ENCODE measurements around the gene RBM44. TPM values are rescaled to one million over a fixed set of nuclear protein-coding genes. Genes with fewer than 3 reads are reported as not detected.

Gene RBM44
- total RNA-seq, 1 experiment from 2014 or later, result 0.51 TPM

- no TSS peak for BruUV-seq (replicated peaks)
- ChIA-PET POLR2A (ENCODE audit: unreplicated experiment) (no interaction called here), CTCF (no interaction called here)
- Histone ChIP-seq H3F3A (ENCODE audit: low read length, unreplicated experiment) (no peaks in the 10 kb centered on the region), H4K20me1 (ENCODE audit: low read length) (no peaks in the 10 kb centered on the region), H3K4me3 (ENCODE audit: low read length) (no peak overlapping the region), H3K9ac (ENCODE audit: low read length) (no peak overlapping the region), H3K9me2 (replicated peaks; ENCODE audit: low read length) (no peaks in the 10 kb centered on the region), H3K27ac (ENCODE audit: low read length) (no peak overlapping the region), H3K4me2 (ENCODE audit: low read length) (no peak overlapping the region), H3K4me1 (ENCODE audit: insufficient read depth, low read length) (peaks cover 51% of the 10 kb centered on the region), H2AFZ (ENCODE audit: low read length) (no peak overlapping the region), H3K27me3 (ENCODE audit: low read length) (no peaks in the 10 kb centered on the region), H3K9me3 (ENCODE audit: low read length) (no peaks in the 10 kb centered on the region), H3K36me3 (ENCODE audit: low read depth, low read length) (no peaks in the 10 kb centered on the region), H3K79me2 (ENCODE audit: low read length) (peaks cover 89% of the 10 kb centered on the region)
- intact Hi-C loops (cut with micrococcal nuclease), result no loop called here
- no peak for DNase-seq
- ATAC-seq, result no peak
- TF ChIP-seq CTCF (conservative IDR thresholded peaks at IDR 0.05; ENCODE audit: low read depth, low read length) (no peak), EZH2phosphoT487 (IDR thresholded peaks at IDR 0.05; ENCODE audit: borderline replicate concordance, low read length) (no peak), EZH2 (IDR thresholded peaks at IDR 0.05; ENCODE audit: low read length, unreplicated experiment) (no peak)
Measured at GRCh38 chr2:237868631-237869342, 70.2 kb downstream of the RBM44 start.

GRCh38 chr2:237869343-237870102, 70.9 kb downstream of the RBM44 start:
- CTCF ChIA-PET, result no interaction called here
- Histone ChIP-seq H3K79me2 (ENCODE audit: low read length) (peaks cover 86% of the 10 kb centered on the region), H3K9ac (ENCODE audit: low read length) (no peak overlapping the region), H3F3A (ENCODE audit: low read length, unreplicated experiment) (no peaks in the 10 kb centered on the region), H4K20me1 (ENCODE audit: low read length) (no peaks in the 10 kb centered on the region), H3K4me1 (ENCODE audit: insufficient read depth, low read length) (peaks cover 51% of the 10 kb centered on the region), H3K9me3 (ENCODE audit: low read length) (no peaks in the 10 kb centered on the region), H3K4me3 (ENCODE audit: low read length) (no peak overlapping the region), H2AFZ (ENCODE audit: low read length) (no peak overlapping the region), H3K4me2 (ENCODE audit: low read length) (no peak overlapping the region), H3K9me2 (replicated peaks; ENCODE audit: low read length) (no peaks in the 10 kb centered on the region), H3K27me3 (ENCODE audit: low read length) (no peaks in the 10 kb centered on the region), H3K36me3 (ENCODE audit: low read depth, low read length) (no peaks in the 10 kb centered on the region), H3K27ac (ENCODE audit: low read length) (no peak overlapping the region)
- TF ChIP-seq CTCF (conservative IDR thresholded peaks at IDR 0.05; ENCODE audit: low read depth, low read length), result no peak
- no peak for TF ChIP-seq EZH2 (IDR thresholded peaks at IDR 0.05; ENCODE audit: low read length, unreplicated experiment)
- TF ChIP-seq EZH2phosphoT487 (IDR thresholded peaks at IDR 0.05; ENCODE audit: borderline replicate concordance, low read length), result no peak
- POLR2A ChIA-PET (ENCODE audit: unreplicated experiment), result no interaction called here
- DNase-seq (no peak), ATAC-seq (no peak)
- intact Hi-C loops (cut with micrococcal nuclease), result no loop called here
- BruUV-seq (replicated peaks), result no TSS peak

- H3K36me3 ChIP-seq (ENCODE audit: low read depth, low read length), result no peaks in the 10 kb centered on the region
- CTCF ChIA-PET, result no interaction called here
- H3K79me2 ChIP-seq (ENCODE audit: low read length), result peaks cover 85% of the 10 kb centered on the region
- H3K9ac ChIP-seq (ENCODE audit: low read length), result no peak overlapping the region
- intact Hi-C loops (cut with micrococcal nuclease), result no loop called here
- DNase-seq (no peak), ATAC-seq (no peak)
- H3K27ac ChIP-seq (ENCODE audit: low read length), result no peak overlapping the region
- no peak overlapping the region for H3K4me3 ChIP-seq (ENCODE audit: low read length)
- H3K4me2 ChIP-seq (ENCODE audit: low read length), result no peak overlapping the region
- H3K9me3 ChIP-seq (ENCODE audit: low read length), result no peaks in the 10 kb centered on the region
- no peaks in the 10 kb centered on the region for H3F3A ChIP-seq (ENCODE audit: low read length, unreplicated experiment)
- no peaks in the 10 kb centered on the region for H4K20me1 ChIP-seq (ENCODE audit: low read length)
- no TSS peak for BruUV-seq (replicated peaks)
- no peak overlapping the region for H2AFZ ChIP-seq (ENCODE audit: low read length)
- TF ChIP-seq EZH2 (IDR thresholded peaks at IDR 0.05; ENCODE audit: low read length, unreplicated experiment) (no peak), EZH2phosphoT487 (IDR thresholded peaks at IDR 0.05; ENCODE audit: borderline replicate concordance, low read length) (no peak), CTCF (conservative IDR thresholded peaks at IDR 0.05; ENCODE audit: low read depth, low read length) (no peak)
- POLR2A ChIA-PET (ENCODE audit: unreplicated experiment), result no interaction called here
- no peaks in the 10 kb centered on the region for H3K27me3 ChIP-seq (ENCODE audit: low read length)
- no peaks in the 10 kb centered on the region for H3K9me2 ChIP-seq (replicated peaks; ENCODE audit: low read length)
- H3K4me1 ChIP-seq (ENCODE audit: insufficient read depth, low read length), result peaks cover 51% of the 10 kb centered on the region
Measured at GRCh38 chr2:237870126-237870525, 71.5 kb downstream of the RBM44 start.
